Measurements from ENCODE around the gene MFAP2.

MFAP2 gene

GRCh38 chr1:16926491-16927073 is 53.8 kb downstream of the MFAP2 start:
- DNase-seq = no peak

DNA sequence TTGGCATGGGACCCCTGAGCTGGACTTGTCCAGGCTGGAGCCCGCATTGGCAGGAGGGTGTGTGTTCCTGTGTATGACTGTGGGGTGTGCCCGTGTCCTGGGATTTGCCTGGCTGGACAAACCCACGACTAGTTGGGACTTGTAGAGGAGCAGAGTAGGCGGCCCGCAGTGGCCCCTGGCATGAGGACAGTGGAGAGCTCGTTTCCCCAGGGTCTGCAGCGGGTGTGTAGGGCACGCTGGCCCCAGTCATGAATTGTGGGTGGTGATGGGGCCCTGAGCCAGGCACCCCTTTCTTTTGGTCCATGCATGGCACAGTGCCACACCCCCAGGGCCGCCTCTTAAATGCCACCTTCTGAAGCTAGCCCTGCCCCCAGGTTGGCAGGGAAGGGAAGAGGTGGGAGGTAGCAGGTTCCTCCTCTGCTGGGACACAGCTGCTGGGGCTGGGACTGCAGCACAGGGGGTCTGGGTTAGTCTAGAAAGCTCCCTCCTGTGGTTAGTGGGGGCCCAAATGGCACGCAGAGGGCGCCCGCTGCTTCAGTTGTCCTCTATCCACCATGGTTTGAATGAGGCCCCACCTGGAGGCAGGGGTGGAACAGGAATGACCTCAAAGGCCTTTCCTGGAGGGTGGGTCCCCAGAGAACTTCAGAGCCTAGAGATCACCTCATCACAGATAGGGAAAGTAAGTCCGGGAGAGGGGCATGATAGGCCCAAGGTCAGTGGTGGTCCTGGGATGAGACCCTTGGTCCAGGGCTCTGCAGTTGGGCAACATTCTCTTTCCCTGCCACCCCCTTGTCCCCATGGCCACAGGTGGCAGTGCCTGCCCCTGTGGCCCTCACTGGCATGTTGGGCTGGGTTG is 54.6 kb downstream of the MFAP2 start:
- no peak for DNase-seq

- DNase-seq = no peak
These were observed 55.4 kb downstream of the MFAP2 start for GRCh38 chr1:16924919-16925477.

All from hematopoietic multipotent progenitor cell treated with erythropoietin and hydrocortisone succinate and interleukin-3 and kit ligand, for 6 days (in vitro differentiated cells).